GM21447 (cell line): ENCODE results near the gene NOTCH2.

Experiments used
- ATAC-seq: cut with Tn5 transposase; IDR thresholded peaks from one replicate; pipeline ENCODE4 v1.9.1; 2021; ENCODE audit not compliant: unreplicated experiment

Gene NOTCH2

GRCh38 chr1:119882132-119883049 lies 187.1 kb downstream of the NOTCH2 start:
- ATAC-seq, result no peak

DNA sequence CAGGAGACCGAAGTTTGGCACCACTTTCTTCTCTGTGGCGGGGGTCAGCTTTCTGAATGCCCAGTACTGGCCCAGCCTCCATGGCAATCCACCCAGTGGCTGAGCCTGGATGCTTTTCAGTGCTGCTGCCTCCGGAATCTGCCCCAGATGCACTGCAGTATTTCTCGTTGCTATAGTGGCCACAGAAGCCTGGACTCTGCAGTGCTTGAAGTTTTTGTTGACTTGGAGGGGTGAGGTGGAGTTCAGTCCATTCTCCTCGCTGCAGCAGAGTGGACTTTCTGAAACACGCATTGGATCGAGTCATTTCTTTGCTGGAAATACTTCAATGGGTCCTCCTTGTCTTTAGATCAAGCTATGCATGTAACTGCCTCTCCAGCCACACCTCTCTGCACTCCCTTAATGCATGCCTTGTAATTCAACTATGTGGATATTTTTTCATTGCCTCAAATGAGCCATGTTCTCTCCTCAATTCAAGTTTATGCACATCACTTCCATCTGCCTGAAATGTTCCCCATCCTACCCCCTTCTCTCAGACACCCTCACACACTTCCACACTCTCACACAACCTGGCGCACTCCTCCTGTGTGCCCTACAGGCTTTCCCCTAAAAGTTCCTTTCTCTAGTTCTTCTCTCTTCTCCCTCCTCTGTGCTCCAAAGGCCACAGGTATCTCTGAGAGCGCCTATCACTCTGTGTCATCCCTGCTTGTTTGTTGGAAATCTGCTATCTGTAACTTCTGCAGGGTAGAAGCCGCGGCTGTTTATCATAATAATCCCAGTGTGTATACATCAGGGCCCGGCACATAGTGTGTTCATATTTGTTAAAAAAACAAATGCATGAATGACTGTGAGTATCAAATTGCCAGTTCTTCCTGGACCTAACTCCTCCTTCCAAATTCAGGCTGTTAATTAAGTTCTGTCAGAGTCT lies 189.7 kb downstream of the NOTCH2 start:
- ATAC-seq, result no peak

GRCh38 chr1:119878171-119878570 lies 191.3 kb downstream of the NOTCH2 start:
- no peak for ATAC-seq

DNA sequence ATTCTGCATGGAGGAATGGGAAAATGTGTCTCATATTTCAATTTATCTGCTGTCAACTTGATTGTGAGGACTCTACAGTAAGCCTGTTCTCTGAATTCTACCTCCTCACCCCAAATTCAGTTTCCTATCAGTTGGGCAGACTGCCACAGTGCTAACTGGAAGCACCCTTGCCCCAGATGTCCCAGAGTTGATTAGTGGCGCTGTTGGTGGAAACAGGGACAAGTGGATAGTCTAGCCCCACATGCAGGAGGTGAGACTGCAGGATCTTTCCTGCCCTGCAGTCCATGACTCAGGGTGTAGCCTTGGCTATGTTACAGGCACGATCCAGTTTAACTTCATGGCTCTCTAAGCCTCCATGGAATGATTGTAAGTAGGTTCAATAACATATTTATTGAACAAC lies 195.3 kb downstream of the NOTCH2 start:
- ATAC-seq, result no peak

- ATAC-seq, result no peak
These were observed 196.1 kb downstream of the NOTCH2 start for GRCh38 chr1:119873135-119874015.

GRCh38 chr1:119871881-119872280 lies 197.6 kb downstream of the NOTCH2 start:
- ATAC-seq, result no peak

DNA sequence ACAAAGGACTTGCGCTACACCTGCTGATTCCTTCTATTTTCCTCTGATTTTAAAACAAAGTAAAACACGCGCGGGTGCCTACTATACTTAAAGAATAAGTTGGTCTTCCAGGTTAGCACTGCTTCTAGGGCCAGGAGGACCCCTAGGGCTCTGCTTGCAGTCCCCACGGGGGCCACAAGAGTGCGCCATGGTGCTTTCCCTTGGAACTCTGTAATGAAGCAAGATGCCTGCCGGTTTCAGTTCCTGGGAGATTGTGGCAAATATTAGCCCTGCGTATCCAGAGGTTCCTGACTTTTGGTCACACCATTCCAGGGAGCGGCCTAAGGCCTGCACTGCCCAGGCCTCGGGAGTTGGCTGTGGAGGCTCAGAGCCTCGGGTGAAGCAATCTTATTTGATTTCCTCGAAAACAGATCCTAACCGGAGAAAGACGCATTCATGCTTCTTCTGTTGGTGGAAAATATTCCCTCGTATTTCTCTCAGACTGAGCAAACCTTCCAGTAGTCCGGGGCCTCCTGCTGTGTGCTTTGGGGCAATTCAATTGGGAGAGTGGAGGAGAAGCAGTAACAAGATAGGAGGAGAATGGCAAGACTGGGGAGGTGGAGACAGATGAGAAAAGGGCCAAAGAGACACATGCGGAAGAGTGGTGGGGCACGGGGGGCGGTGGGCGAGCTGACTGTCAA lies 198.4 kb downstream of the NOTCH2 start:
- no peak for ATAC-seq

DNA sequence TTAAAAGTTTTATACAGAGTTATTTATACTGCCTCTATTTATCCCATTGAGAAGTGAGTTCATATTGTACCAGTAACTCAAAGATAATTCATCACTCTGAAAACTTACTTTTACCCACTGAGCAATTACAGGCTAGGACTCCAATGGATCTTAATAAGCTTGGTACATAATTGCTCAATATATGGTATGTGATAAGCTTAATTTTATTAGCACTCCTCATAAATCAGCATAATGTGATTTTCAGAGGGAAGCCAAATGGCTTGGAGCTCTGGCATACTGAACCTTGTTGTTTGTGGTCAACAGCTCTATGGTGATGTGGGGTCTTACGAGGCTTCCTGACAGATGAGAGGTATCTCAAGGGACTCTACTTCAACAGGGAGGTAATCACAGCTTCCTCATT lies 199.5 kb downstream of the NOTCH2 start:
- no peak for ATAC-seq

- ATAC-seq, result no peak
These were observed 201.3 kb downstream of the NOTCH2 start for GRCh38 chr1:119868176-119868575.

- no peak for ATAC-seq
These were observed 203.0 kb downstream of the NOTCH2 start for GRCh38 chr1:119866451-119866850.

DNA sequence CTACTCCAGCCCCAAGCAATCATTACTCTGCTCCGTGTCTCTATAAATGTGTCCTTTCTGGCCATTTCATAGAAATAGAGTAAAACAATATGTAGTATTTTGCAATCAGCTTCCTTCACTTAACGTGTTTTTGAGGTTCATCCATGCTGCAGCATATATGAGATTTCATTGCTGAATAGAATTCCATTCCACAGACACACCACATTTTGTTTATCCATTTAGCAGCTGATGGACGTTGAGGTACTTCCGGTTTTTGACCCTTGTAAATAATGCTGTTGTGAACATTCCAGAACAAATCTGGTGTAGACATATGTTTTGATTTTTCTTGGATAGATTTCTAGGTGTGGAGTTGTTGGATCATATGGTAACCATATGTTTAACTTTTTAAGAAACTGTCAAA lies 203.8 kb downstream of the NOTCH2 start:
- no peak for ATAC-seq

- no peak for ATAC-seq
These were observed 207.2 kb downstream of the NOTCH2 start for GRCh38 chr1:119862276-119862675.
